ENCODE measurements around the gene QRSL1. TPM values are rescaled to one million over a fixed set of nuclear protein-coding genes. Genes with fewer than 3 reads are reported as not detected.

The QRSL1 gene
- total RNA-seq, 1 donor from 2014 or later = 23.0 TPM

- Histone ChIP-seq H3K4me1 (no peaks in the 10 kb centered on the region), H3K36me3 (peaks cover 22% of the 10 kb centered on the region), H3F3A (ENCODE audit: low read depth) (no peaks in the 10 kb centered on the region), H3K9me3 (ENCODE audit: low read depth) (peaks cover 7% of the 10 kb centered on the region), H4K20me1 (ENCODE audit: low read depth) (no peaks in the 10 kb centered on the region), H3K79me2 (ENCODE audit: low read depth) (no peaks in the 10 kb centered on the region), H3K9ac (no peak overlapping the region), H3K27ac (no peak overlapping the region), H2AFZ (replicated peaks) (no peak overlapping the region), H3K4me3 (no peak overlapping the region), H3K27me3 (no peaks in the 10 kb centered on the region), H3K4me2 (no peak overlapping the region)
- Mint-ChIP-seq H3K36me3 (peaks cover 32% of the 10 kb centered on the region), H3K27ac (no peak overlapping the region), H3K4me1 (no peaks in the 10 kb centered on the region), H3K27me3 (ENCODE audit: insufficient read depth, low read depth) (peaks cover 2% of the 10 kb centered on the region), H3K9me3 (peaks cover 21% of the 10 kb centered on the region), H3K4me3 (no peak overlapping the region)
- DNase-seq (ENCODE audit: low spot score) = no peak
- TF ChIP-seq CTCF (IDR thresholded peaks at IDR 0.05) (no peak), EZH2phosphoT487 (IDR thresholded peaks at IDR 0.05) (no peak), EZH2 (IDR thresholded peaks at IDR 0.05) (no peak)
Measured at GRCh38 chr6:106662458-106662857, 33.1 kb downstream of the QRSL1 start.

GRCh38 chr6:106666282-106667021, 37.1 kb downstream of the QRSL1 start:
- H3K4me3 Mint-ChIP-seq = no peak overlapping the region
- no peak for TF ChIP-seq CTCF (IDR thresholded peaks at IDR 0.05)
- no peak for TF ChIP-seq EZH2 (IDR thresholded peaks at IDR 0.05)
- DNase-seq (ENCODE audit: low spot score) = peak; percentile 1
- Histone ChIP-seq H2AFZ (replicated peaks) (no peak overlapping the region), H3K9me3 (ENCODE audit: low read depth) (no peaks in the 10 kb centered on the region), H3K79me2 (ENCODE audit: low read depth) (no peaks in the 10 kb centered on the region), H3K36me3 (peaks cover 12% of the 10 kb centered on the region), H3K4me3 (no peak overlapping the region), H3K9ac (no peak overlapping the region), H3K27ac (no peak overlapping the region), H3K4me2 (no peak overlapping the region), H4K20me1 (ENCODE audit: low read depth) (no peaks in the 10 kb centered on the region), H3K27me3 (no peaks in the 10 kb centered on the region), H3K4me1 (no peaks in the 10 kb centered on the region), H3F3A (ENCODE audit: low read depth) (no peaks in the 10 kb centered on the region)
- H3K36me3 Mint-ChIP-seq = peaks cover 6% of the 10 kb centered on the region
- no peaks in the 10 kb centered on the region for H3K4me1 Mint-ChIP-seq
- H3K9me3 Mint-ChIP-seq = no peaks in the 10 kb centered on the region
- H3K27ac Mint-ChIP-seq = no peak overlapping the region
- peaks cover 4% of the 10 kb centered on the region for H3K27me3 Mint-ChIP-seq (ENCODE audit: insufficient read depth, low read depth)

- no peak for TF ChIP-seq EZH2phosphoT487 (IDR thresholded peaks at IDR 0.05)
- Histone ChIP-seq H4K20me1 (ENCODE audit: low read depth) (no peaks in the 10 kb centered on the region), H2AFZ (replicated peaks) (no peak overlapping the region), H3K4me3 (no peak overlapping the region), H3K36me3 (peaks cover 12% of the 10 kb centered on the region), H3K27ac (no peak overlapping the region), H3K9ac (no peak overlapping the region), H3K9me3 (ENCODE audit: low read depth) (no peaks in the 10 kb centered on the region), H3K4me1 (no peaks in the 10 kb centered on the region), H3K4me2 (no peak overlapping the region), H3K27me3 (no peaks in the 10 kb centered on the region), H3K79me2 (ENCODE audit: low read depth) (no peaks in the 10 kb centered on the region), H3F3A (ENCODE audit: low read depth) (no peaks in the 10 kb centered on the region)
- Mint-ChIP-seq H3K9me3 (no peaks in the 10 kb centered on the region), H3K4me1 (no peaks in the 10 kb centered on the region), H3K27me3 (ENCODE audit: insufficient read depth, low read depth) (peaks cover 4% of the 10 kb centered on the region), H3K36me3 (peaks cover 6% of the 10 kb centered on the region), H3K27ac (no peak overlapping the region), H3K4me3 (no peak overlapping the region)
- no peak for DNase-seq (ENCODE audit: low spot score)
Measured at GRCh38 chr6:106667022-106667402, 37.6 kb downstream of the QRSL1 start.

GRCh38 chr6:106670236-106670635, 40.9 kb downstream of the QRSL1 start:
- H3K9ac ChIP-seq = no peak overlapping the region
- no peaks in the 10 kb centered on the region for H3K27me3 ChIP-seq

More at GRCh38 chr6:106670236-106670635, 40.9 kb downstream of the QRSL1 start:
- no peak overlapping the region for H3K4me3 ChIP-seq
- no peaks in the 10 kb centered on the region for H3F3A ChIP-seq (ENCODE audit: low read depth)
- Mint-ChIP-seq H3K9me3 (no peaks in the 10 kb centered on the region), H3K4me1 (no peaks in the 10 kb centered on the region), H3K36me3 (peaks cover under 1% of the 10 kb centered on the region), H3K27ac (no peak overlapping the region), H3K27me3 (ENCODE audit: insufficient read depth, low read depth) (peaks cover 4% of the 10 kb centered on the region), H3K4me3 (no peak overlapping the region)
- H2AFZ ChIP-seq (replicated peaks) = no peak overlapping the region
- H3K36me3 ChIP-seq = peaks cover 5% of the 10 kb centered on the region
- no peak overlapping the region for H3K27ac ChIP-seq
- no peaks in the 10 kb centered on the region for H3K79me2 ChIP-seq (ENCODE audit: low read depth)
- no peak overlapping the region for H3K4me2 ChIP-seq
- no peaks in the 10 kb centered on the region for H3K4me1 ChIP-seq
- no peak for DNase-seq (ENCODE audit: low spot score)
- TF ChIP-seq EZH2phosphoT487 (IDR thresholded peaks at IDR 0.05) (no peak), EZH2 (IDR thresholded peaks at IDR 0.05) (no peak), CTCF (IDR thresholded peaks at IDR 0.05) (no peak)
- no peaks in the 10 kb centered on the region for H3K9me3 ChIP-seq (ENCODE audit: low read depth)
- H4K20me1 ChIP-seq (ENCODE audit: low read depth) = no peaks in the 10 kb centered on the region

All from neural progenitor cell (in vitro differentiated cells).